DMS79 treated with DMSO at 0.1 percent for 48 hours (cell line): Measurements from ENCODE around the gene PRM1.

Experiments used
- DNase-seq: peaks from one replicate; lab custom pipeline; 2025; lab: John Stamatoyannopoulos, UW

The PRM1 gene

GRCh38 chr16:11280616-11281522 lies at the start of gene PRM1:
Gene PRM1 (minus strand): TSS chr16:11281330. CDS start chr16:11281238, 92 bp downstream.
- no peak for DNase-seq

DNA sequence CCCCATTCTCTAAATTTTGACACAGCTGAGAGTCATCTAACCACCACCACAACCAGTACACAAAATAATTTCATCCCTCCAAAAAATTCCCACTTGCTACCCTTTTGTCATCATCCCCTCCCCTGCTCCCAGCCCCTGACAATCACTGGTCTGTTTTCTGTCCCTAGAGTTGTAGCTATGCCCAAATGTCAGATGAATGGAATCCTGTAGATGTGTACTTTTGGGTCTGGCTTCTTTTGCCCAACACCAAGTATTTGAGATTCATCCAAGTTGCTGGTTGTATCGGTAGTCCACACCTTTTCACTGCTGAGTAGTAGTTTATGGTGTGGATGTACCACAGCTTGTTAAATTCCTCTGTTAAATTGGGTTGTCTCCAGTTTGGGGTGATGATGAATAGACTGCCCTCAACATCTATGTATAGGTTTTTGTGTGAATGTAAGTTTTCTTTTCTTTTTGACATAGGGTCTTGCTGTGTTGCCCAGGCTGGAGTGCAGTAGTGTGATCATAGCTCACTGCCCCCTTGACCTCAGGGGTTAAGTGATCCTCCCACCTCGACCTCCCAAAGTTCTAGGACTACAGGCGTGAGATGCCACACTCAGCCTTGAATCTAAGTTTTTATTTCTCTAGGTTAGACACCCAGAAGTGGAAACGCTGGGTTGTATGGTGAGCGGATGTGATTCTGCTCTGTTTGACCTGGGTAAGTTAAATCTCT lies 49.6 kb upstream of the PRM1 start:
- DNase-seq = no peak

DNA sequence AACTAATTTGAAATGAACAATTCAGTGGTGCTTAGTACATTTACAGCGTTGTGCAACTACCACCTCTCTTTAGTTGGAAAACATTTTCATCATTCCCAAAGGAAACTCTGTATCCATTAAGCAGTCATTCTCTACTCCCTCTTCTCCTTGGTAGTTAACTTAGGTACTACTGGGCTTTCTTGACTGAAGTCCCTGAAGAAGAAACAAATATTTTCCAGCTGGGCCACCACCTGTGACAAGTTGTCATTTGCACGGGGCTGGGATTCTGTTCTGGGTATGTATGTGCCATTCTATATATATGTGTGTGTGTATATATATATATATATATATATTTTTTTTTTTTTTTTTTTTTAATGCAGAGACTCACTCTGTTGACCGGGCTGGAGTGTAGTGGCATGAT lies 48.8 kb upstream of the PRM1 start:
- no peak for DNase-seq

DNA sequence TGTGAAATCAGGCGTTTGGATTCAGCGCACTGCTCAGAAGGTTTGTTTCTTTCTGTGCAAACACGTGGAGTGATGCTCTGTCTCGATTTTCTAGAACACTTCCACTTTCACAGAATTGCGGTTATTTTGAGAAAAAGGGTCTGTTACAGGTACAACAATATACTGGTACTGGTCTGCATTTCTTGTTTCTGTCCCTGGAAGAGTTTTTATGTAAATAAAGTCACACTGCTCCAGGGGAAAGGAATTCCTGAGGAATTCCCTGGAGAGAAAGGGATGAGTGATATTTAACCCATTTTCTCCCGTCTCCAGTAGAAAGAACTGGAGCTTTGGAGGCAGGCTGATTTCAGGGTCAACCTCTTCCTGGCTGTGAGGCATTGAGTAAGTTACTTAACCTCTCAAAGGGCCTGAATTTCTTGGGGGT lies 48.0 kb upstream of the PRM1 start:
- no peak for DNase-seq

DNA sequence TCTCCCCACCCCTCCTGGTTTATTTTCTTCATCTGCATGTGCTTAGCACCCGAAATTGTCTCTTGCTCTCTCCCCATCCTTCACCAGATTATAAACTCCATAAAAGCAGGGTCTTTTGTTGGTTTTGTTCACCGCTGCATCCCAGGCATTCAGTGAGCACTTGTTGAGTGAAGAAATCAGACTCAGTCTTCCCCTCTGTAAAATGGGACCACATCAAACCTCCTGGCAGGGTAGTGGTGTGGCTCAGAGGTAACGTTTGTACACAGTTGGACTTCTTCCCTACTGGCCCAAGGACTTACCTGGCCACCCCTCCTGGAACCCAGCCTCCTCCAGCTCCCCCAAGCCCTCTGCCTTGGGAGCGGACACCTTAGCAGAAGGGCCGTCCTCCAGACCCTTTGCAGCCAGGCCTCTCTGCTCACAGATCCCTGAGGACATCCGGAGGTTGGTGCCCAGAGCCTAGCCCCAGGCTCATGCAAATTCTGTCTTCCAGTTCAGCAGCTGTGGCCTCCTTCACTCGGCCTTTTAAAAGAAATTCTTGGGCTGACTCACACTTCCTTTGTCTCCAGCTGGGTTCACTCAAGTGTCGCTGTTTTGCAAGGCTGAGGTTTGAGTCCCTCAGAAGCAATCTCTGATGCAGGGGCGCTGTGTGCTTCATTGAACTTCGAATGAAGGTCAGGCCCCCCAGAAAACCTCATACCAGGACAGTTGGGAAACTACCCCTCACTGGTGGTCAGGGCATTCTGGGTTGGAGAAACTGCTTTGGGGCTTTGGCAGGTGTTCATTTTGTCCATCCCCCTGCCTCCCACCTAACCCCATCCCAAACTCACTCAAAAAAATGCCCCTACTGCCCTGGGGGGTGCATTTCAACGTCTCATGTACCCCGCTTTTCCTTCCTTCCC lies 47.3 kb upstream of the PRM1 start:
- peak; percentile 29 for DNase-seq

DNA sequence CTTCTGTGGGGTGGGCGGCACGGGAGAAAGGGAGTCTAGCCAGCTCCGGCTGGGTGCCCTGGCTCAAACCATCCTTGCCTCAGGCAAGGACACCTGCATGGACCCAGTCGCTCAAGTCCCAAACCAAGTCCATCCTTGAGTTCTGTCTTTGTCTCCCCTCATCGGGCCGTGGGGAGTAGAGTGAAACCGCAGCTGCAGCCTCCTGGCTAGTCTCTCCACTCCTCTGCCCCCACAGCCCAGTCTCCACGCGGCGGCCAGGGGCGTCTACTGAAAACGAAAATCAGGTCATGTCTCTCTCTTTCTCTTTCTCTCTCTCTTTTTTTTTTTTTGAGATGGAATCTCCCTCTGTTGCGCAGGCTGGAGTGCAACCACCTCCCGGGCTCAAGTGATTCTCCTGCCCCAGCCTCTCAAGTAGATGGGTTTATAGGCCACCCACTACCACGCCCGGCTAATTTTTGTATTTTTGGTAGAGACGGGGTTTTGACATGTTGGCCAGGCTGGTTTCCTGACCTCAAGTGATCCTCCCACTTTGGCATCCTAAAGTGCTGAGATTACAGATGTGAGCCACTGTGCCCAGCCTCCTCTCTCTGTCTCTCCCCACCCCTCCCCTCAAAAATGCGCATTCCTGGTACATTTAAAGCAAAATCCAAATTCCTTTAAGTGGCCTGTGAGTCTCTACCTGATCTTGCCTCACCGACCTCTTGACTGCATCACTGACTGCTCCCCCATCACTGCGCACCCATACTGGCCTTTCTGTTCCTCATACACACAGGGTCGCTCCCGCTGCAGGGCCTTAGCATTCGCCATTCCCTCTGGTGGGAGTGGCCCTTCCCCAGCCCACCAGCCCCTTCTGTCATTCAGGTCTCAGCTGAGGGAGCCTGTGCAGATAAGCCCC lies 46.4 kb upstream of the PRM1 start:
- DNase-seq = no peak

- DNase-seq = no peak
Measured at GRCh38 chr16:11326737-11327276, 45.7 kb upstream of the PRM1 start.

DNA sequence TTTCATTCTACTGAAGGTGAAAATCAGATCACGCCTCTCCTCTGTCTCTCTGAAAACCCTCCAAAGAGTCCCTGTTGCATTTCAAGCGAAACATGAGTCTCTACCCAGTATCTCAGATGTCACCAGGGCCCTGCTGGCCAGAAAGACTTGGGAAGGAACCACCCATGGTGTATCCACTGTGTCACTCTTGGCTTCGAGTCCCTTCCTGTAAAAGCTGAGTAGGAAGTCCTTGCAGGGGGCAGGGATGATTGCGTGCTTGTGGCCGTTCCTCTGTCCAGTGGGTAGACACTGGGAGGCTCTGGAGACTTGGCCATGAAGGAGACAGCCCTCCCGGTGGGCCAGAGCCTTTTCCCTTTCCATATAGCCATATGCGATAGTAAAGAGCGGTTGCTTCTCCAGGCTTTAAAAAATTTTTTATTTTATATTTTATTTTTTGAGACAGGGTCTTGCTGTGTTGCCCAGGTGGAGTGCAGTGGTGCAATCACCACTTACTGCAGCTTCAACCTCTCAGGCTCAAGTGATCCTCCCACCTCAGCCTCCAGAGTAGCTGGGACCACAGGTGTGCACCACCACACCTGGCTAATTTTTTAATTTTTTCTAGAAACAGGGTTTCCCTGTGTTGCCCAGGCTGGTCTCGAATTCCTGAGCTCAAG lies 45.1 kb upstream of the PRM1 start:
- DNase-seq = no peak

GRCh38 chr16:11325404-11326083 lies 44.4 kb upstream of the PRM1 start:
- DNase-seq = no peak

- DNase-seq = no peak
Measured at GRCh38 chr16:11323551-11324336, 42.6 kb upstream of the PRM1 start.

- DNase-seq = no peak
Measured at GRCh38 chr16:11322823-11323222, 41.7 kb upstream of the PRM1 start.

GRCh38 chr16:11321662-11322061 lies 40.5 kb upstream of the PRM1 start:
- DNase-seq = no peak

DNA sequence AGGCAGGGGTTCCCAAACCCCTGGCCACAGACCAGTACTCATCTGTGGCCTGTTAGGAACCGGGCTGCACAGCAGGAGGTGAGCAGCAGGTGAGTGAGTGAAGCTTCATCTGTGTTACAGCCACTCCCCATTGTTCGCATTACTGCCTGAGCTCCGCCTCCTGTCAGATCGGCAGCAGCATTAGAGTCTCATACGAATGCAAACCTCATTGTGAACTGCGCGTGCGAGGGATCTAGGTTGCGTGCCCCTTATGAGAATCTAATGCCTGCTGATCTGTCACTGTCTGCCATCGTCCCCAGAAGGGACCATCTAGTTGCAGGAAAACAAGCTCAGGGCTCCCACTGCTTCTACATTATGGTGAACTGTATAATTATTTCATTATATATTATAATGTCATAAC lies 39.0 kb upstream of the PRM1 start:
- no peak for DNase-seq

DNA sequence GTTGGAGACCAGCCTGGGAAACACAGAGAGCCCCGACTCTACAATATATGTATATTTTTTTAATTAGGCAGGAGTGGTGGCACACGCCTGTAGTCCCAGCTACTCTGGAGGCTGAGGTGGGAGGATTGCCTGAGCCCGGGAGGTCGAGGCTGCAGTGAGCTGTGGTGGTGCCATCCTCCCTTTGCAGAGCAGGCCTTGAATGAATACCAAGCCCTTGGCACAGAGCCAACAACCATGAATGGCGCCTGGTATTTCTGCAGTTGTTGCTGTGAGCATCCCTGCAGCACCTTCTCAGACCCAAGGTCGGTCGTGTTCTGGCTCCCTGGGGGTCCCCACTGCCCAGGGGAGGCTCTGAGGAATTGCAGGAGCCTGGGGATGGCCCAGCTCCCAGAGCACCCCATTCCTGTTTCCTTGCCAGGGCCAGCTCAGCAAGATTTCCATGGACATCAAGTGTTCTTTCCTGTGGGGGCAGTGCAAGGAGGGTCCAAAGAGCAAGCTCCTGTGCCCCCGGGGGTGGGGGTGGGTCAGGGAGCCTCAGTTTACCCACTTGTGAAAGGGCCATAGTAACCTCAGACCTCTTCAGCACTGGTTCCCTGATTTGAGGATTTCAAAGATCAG lies 38.5 kb upstream of the PRM1 start:
- DNase-seq = no peak

DNA sequence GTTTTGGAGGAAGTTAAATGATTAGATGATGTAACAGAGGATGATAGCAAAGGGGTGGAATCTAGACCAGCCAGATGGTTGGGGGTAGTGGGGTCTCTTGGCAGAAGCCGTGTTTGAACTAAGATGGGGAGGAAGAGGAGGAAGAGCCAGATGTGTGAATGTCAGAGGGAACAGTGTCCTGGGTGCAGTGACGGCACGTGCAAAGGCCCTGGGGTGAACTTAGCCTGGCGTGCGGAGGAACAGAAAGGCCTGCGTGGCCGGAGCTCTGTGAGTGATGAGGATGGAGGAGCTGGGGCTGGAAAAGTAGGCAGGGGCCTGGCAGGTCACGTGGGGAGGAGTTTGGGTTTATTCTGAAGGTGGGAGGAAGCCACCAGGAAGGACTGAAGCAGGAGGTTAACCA lies 37.7 kb upstream of the PRM1 start:
- DNase-seq = no peak

- no peak for DNase-seq
Measured at GRCh38 chr16:11316331-11317015, 35.3 kb upstream of the PRM1 start.

- peak; percentile 13 for DNase-seq
Measured at GRCh38 chr16:11315510-11315909, 34.4 kb upstream of the PRM1 start.

GRCh38 chr16:11314309-11314894 lies 33.3 kb upstream of the PRM1 start:
- DNase-seq = no peak
